Vagina (tissue), 2 donors: ENCODE results near the gene USH2A.

ENCODE experiments used
- CTCF ChIP-seq, 3 experiments: fragments of 450-650 bp in 2 of 3; fragments of 200-600 bp in 1 of 3; sonication (generic) in 1 of 3; IDR thresholded peaks; one replicate each; pipeline ENCODE4 v1.5.1; 2017 to 2019; ENCODE audit warnings: antibody characterized with exemption in 3 of 3, mild to moderate bottlenecking in 2 of 3, moderate library complexity in 2 of 3
- POLR2AphosphoS5 ChIP-seq, 2 donors: sonication (generic); formaldehyde crosslinking; IDR thresholded peaks; one replicate each; pipeline ENCODE4 v1.9.0; 2017; ENCODE audit warnings: antibody characterized with exemption in 2 of 2, mild to moderate bottlenecking in 2 of 2, low read depth in 1 of 2; ENCODE audit not compliant: insufficient read depth in 1 of 2

GRCh38 chr1:215844777-215845176 lies 578.5 kb downstream of the USH2A start:
- TF ChIP-seq POLR2AphosphoS5 (IDR thresholded peaks at IDR 0.05; ENCODE audit: insufficient read depth in 1 of 2, low read depth in 1 of 2): no peak
- no peak for TF ChIP-seq CTCF (IDR thresholded peaks at IDR 0.05)
